GM12873 (cell line): ENCODE measurements around the gene SLC9A8.

Experiments
- TF ChIP-seq, protein P1 (sequence below): IDR thresholded peaks from 2 replicates; pipeline ENCODE4 v1.5.1; 2012; ENCODE audit warnings: low read depth, mild to moderate bottlenecking, moderate library complexity, low read length, control low read depth; ENCODE audit not compliant: insufficient read depth; ENCODE audit errors: missing control alignments

The SLC9A8 gene

DNA sequence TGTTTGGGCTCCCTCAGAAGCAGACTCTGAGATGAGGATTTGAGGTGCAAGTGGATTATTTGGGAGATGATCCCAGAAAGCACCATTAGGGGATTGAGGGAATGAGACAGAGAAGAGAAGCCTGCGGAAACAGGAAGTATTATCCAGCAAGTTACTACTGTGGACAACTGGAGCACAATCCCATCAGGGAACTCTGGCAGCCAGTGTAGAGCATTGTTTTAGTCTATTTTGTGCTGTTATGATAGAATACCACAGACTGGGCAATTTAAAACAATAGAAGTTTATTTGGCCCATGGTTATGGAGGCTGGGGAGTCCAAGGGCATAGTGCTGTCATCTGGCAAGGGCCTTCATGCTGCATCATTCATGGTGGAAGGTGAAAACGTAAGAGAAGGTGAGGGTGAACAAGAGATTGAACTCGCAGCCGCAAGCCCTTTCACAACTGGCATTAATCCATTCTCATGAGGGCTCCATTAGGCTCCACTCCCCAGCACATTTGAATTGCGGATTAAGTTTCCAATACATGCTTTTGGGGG, 43.5 kb upstream of the SLC9A8 start:
- TF ChIP-seq, protein P1, sequence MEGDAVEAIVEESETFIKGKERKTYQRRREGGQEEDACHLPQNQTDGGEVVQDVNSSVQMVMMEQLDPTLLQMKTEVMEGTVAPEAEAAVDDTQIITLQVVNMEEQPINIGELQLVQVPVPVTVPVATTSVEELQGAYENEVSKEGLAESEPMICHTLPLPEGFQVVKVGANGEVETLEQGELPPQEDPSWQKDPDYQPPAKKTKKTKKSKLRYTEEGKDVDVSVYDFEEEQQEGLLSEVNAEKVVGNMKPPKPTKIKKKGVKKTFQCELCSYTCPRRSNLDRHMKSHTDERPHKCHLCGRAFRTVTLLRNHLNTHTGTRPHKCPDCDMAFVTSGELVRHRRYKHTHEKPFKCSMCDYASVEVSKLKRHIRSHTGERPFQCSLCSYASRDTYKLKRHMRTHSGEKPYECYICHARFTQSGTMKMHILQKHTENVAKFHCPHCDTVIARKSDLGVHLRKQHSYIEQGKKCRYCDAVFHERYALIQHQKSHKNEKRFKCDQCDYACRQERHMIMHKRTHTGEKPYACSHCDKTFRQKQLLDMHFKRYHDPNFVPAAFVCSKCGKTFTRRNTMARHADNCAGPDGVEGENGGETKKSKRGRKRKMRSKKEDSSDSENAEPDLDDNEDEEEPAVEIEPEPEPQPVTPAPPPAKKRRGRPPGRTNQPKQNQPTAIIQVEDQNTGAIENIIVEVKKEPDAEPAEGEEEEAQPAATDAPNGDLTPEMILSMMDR, result no peak

DNA sequence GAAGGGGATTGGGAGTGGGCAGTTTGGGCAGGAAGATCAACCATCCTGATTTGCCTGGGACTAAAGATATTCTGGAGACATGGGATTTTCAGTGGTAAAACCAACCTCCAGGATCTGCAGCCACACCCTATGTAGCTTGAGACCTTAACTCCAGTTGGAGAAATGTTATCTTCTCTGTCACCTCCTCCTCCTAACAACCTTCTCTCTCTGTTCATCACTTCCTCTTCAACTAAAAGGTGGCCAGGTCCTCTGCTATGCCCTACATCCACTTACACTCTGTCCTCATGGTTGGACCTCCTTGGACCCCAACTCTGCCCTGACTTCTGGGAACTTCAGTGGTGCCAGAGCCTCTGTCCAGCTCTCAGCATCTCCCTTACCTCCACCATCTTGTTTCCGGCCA, 42.0 kb upstream of the SLC9A8 start:
- TF ChIP-seq, protein P1, result no peak

DNA sequence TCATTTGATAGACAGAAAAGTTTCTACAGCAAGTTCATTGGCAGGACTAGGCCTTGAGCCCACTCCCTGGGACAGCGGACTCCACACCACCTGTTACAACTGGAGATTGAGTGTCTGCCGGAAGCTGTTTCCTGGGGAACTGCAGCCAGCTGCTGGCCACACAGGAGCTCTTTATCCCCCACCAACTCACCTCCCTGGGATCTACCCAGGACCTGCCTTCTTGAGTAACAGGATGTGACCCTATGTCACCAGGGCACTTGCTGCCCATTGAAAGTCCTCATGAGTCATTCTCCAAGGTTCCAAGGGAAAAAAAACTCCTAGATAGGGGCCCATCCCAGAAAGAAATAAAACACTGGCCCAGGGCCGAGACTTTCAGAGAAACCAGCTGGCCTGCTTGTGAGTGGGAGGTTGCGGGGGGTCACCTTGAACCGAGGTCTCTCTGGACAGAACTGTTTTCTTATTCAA, 37.4 kb upstream of the SLC9A8 start:
- TF ChIP-seq, protein P1, result no peak

- TF ChIP-seq, protein P1, result no peak
Observed at GRCh38 chr20:49779972-49780371, 32.7 kb upstream of the SLC9A8 start.

DNA sequence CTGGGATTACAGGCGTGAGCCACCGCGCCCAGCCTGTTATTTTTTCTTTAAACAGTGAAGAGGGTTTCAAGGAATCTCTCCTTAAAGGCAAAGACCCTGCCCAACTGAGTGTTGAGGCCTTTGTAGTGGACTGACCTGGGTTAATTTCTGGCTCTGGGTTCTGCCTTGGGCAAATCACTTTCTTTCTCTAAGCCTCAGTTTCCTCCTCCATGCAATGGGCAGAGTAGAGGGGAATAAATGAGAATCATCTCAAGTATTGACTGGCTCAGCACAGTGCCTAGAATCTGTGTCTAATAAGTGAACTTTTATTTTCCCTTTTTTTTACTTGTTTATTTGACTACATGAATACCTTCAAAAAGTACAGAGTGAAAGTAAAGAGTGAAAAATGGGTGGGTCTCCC, 31.0 kb upstream of the SLC9A8 start:
- TF ChIP-seq, protein P1, result no peak

DNA sequence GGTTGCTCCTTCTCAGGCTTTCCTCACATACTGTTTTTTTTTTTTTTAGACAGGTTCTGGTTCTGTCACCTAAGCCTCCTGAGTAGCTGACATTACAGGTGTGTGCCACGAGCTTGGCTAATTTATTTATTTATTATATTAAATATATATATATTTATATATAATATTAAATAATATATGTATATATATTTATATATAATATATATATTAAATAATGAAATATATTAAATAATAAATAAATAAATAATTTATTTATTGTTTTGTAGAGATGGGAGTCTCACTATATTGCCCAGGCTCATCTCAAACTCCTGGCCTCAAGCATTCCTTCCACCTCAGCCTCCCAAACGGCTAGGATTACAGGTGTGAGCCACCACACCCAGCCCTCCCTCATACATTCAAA, 28.3 kb upstream of the SLC9A8 start:
- TF ChIP-seq, protein P1, result no peak

DNA sequence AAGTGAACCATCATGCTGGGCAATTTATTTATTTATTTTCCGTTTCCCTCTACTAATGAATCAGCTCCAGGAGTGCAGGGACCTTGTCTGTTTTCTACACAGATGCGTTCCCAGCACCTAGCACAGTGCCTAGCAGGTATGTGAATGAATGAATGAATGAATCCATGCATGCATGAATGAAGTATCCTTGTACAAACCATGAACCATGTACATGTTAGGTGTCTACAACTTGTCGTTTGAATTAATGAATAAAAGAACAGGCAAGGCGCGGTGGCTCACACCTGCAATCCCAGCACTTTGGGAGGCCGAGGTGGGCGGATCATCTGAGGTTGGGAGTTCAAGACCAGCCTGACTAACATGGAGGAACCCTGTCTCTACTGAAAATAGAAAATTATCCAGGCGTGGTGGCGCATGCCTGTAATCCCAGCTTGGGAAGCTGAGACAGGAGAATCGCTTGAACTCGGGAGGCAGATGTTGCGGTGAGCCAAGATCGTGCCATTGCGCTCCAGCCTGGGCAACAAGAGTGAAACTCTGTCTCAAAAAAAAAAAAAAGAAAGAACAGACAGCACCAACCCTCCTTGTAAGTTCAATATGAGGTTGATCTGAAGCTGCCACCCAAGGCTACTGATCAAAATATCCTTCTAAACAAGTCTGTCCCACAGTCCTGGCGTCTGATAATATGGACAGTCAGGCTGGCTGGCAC, 27.3 kb upstream of the SLC9A8 start:
- TF ChIP-seq, protein P1, result no peak
